COLO829 (cell line): ENCODE measurements around the gene RHOF.

Experiments
- DNase-seq: peaks from one replicate; pipeline ENCODE4 v3.0.0; 2012; ENCODE audit warnings: low spot score

The RHOF gene

GRCh38 chr12:121741743-121742142 is 51.7 kb downstream of the RHOF start:
- DNase-seq = no peak

- no peak for DNase-seq
Measured at GRCh38 chr12:121740847-121741246, 52.6 kb downstream of the RHOF start.

- DNase-seq = no peak
Measured at GRCh38 chr12:121738340-121738858, 55.1 kb downstream of the RHOF start.

GRCh38 chr12:121733849-121734248 is 59.6 kb downstream of the RHOF start:
- DNase-seq = no peak

- no peak for DNase-seq
Measured at GRCh38 chr12:121731473-121731872, 62.0 kb downstream of the RHOF start.

GRCh38 chr12:121729021-121729420 is 64.5 kb downstream of the RHOF start:
- no peak for DNase-seq
